GM18526 (cell line): ENCODE data around the gene PPM1E.

ENCODE experiments used
- POLR2A ChIP-seq: IDR thresholded peaks from 3 replicates; pipeline ENCODE4 v1.6.1; 2011; ENCODE audit not compliant: insufficient read length; ENCODE audit errors: extremely low read depth

The PPM1E gene

GRCh38 chr17:58811290-58811689 lies 55.6 kb downstream of the PPM1E start:
- no peak for TF ChIP-seq POLR2A

- TF ChIP-seq POLR2A: no peak
Measured at GRCh38 chr17:58813712-58814111, 58.1 kb downstream of the PPM1E start.

- no peak for TF ChIP-seq POLR2A
Measured at GRCh38 chr17:58818654-58819053, 63.0 kb downstream of the PPM1E start.

- TF ChIP-seq POLR2A: no peak
Measured at GRCh38 chr17:58822148-58823050, 66.7 kb downstream of the PPM1E start.

GRCh38 chr17:58823051-58823525 lies 67.4 kb downstream of the PPM1E start:
- TF ChIP-seq POLR2A: no peak

GRCh38 chr17:58829172-58829637 lies 73.6 kb downstream of the PPM1E start:
- TF ChIP-seq POLR2A: no peak

GRCh38 chr17:58831780-58832179 lies 76.1 kb downstream of the PPM1E start:
- TF ChIP-seq POLR2A: no peak

- no peak for TF ChIP-seq POLR2A
Measured at GRCh38 chr17:58832514-58832913, 76.9 kb downstream of the PPM1E start.

GRCh38 chr17:58837699-58838098 lies 82.0 kb downstream of the PPM1E start:
- no peak for TF ChIP-seq POLR2A

GRCh38 chr17:58840820-58841612 lies 85.4 kb downstream of the PPM1E start:
- no peak for TF ChIP-seq POLR2A

- no peak for TF ChIP-seq POLR2A
Measured at GRCh38 chr17:58865301-58865700, 109.6 kb downstream of the PPM1E start.

- no peak for TF ChIP-seq POLR2A
Measured at GRCh38 chr17:58870747-58871146, 115.1 kb downstream of the PPM1E start.

- TF ChIP-seq POLR2A: no peak
Measured at GRCh38 chr17:58873926-58874325, 118.3 kb downstream of the PPM1E start.

- TF ChIP-seq POLR2A: no peak
Measured at GRCh38 chr17:58875261-58875660, 119.6 kb downstream of the PPM1E start.

- no peak for TF ChIP-seq POLR2A
Measured at GRCh38 chr17:58884161-58884560, 128.5 kb downstream of the PPM1E start.

GRCh38 chr17:58886514-58886913 lies 130.9 kb downstream of the PPM1E start:
- no peak for TF ChIP-seq POLR2A
